HCT116 (cell line): Measurements from ENCODE around the gene PELI3. TPM values are rescaled to one million over a fixed set of nuclear protein-coding genes. Genes with fewer than 3 reads are reported as not detected.

Experiments used
- ATAC-seq: fragments of 200-7000 bp; cut with Tn5 transposase; 2 replicates; pipeline ENCODE4 v1.9.1; 2020; ENCODE audit warnings: mild to moderate bottlenecking, moderate library complexity
- BruUV-seq: library from RNA; stranded (reverse); fragments of 400-500 nt; replicated peaks from 2 replicates; lab custom pipeline; 2021; lab: Mats Ljungman, UMichigan
- CTCF ChIA-PET: fragments of 300-600 bp; sonication (Branson Sonifier 250); formaldehyde crosslinking; loops from one replicate; lab custom pipeline; 2021; ENCODE audit warnings: antibody characterized with exemption; lab: Charles Lee
- POLR2A ChIA-PET: fragments of 300-600, 350-600 bp; sonication (Branson Sonifier 250); formaldehyde crosslinking; loops from one replicate; lab custom pipeline; 2021; ENCODE audit warnings: antibody characterized with exemption; lab: Charles Lee
- RAD21 ChIA-PET, 2 experiments: fragments of 300-600 bp; sonication (Branson Sonifier 250); formaldehyde crosslinking; loops; one replicate each; lab custom pipeline; 2023; ENCODE audit warnings: low total read pairs in 2 of 2; ENCODE audit not compliant: uncharacterized antibody in 2 of 2, unreplicated experiment in 2 of 2, low non-redundant PET in 1 of 2; lab: Charles Lee
- DNase-seq: peaks from one replicate; pipeline ENCODE4 v3.0.0-alpha.2; 2010; ENCODE audit warnings: low read depth, low spot score
- H2AFZ ChIP-seq: fragments of 200-600 bp; shearing (Covaris generic), sonication (generic); 2 replicates; pipeline ENCODE4 v1.6.1; 2017; ENCODE audit warnings: low read depth, mixed run types, mixed read lengths, antibody characterized with exemption, low read length; ENCODE audit not compliant: poor library complexity, severe bottlenecking
- H3K27ac ChIP-seq: 2 replicates; pipeline ENCODE4 v1.5.1; 2012; ENCODE audit warnings: low read depth, low read length
- H3K27me3 ChIP-seq: fragments of 200-600 bp; sonication (generic); 2 replicates; pipeline ENCODE4 v1.6.1; 2016; ENCODE audit warnings: mixed run types, low read length, mixed read lengths; ENCODE audit not compliant: insufficient read depth
- H3K36me3 ChIP-seq, 2 experiments: fragments of 200-500 bp in 1 of 2; fragments of 200-600 bp in 1 of 2; sonication (Bioruptor generic) in 1 of 2; sonication (generic) in 1 of 2; 2 replicates each; pipeline versions ENCODE4 v1.5.1 to v1.6.1; 2014 to 2016; ENCODE audit warnings: low read length in 2 of 2, inconsistent platforms in 1 of 2, mixed read lengths in 1 of 2, mixed run types in 1 of 2; ENCODE audit not compliant: insufficient read depth in 2 of 2, control insufficient read depth in 1 of 2
- H3K4me1 ChIP-seq, 2 experiments: fragments of 200-600 bp in 1 of 2; sonication (generic) in 1 of 2; 2 replicates each; pipeline versions ENCODE4 v1.5.1 to v1.6.1; 2012 to 2017; ENCODE audit warnings: low read length in 2 of 2, inconsistent platforms in 1 of 2, mild to moderate bottlenecking in 1 of 2, mixed read lengths in 1 of 2, mixed run types in 1 of 2, moderate library complexity in 1 of 2; ENCODE audit not compliant: insufficient read depth in 2 of 2, control insufficient read depth in 1 of 2
- H3K4me2 ChIP-seq: fragments of 200-600 bp; sonication (generic); 2 replicates; pipeline ENCODE4 v1.6.1; 2017; ENCODE audit warnings: mixed run types, low read length, mixed read lengths
- H3K4me3 ChIP-seq, 2 experiments: fragments of 200-600 bp in 1 of 2; sonication (generic) in 1 of 2; replicated peaks in 1 of 2; 2 replicates each; pipeline ENCODE4 v1.5.1; 2011 to 2016; ENCODE audit warnings: low read length in 2 of 2, control low read depth in 1 of 2, low read depth in 1 of 2, mild to moderate bottlenecking in 1 of 2, mixed read lengths in 1 of 2, mixed run types in 1 of 2
- H3K79me2 ChIP-seq: fragments of 200-600 bp; sonication (generic); 2 replicates; pipeline ENCODE4 v1.6.1; 2017; ENCODE audit warnings: mild to moderate bottlenecking, mixed run types, low read length, moderate library complexity, mixed read lengths; ENCODE audit not compliant: insufficient read depth
- H3K9ac ChIP-seq: fragments of 200-600 bp; sonication (generic); 2 replicates; pipeline ENCODE4 v1.6.1; 2016; ENCODE audit warnings: low read length, mixed read lengths
- H3K9me2 ChIP-seq: fragments of 200-600 bp; sonication (generic), shearing (Covaris generic); 2 replicates; pipeline ENCODE4 v1.6.1; 2017; ENCODE audit warnings: mixed run types, mild to moderate bottlenecking, moderate library complexity; ENCODE audit not compliant: insufficient read depth
- H3K9me3 ChIP-seq, 2 experiments: fragments of 200-500 bp in 1 of 2; fragments of 200-600 bp in 1 of 2; sonication (Bioruptor generic) in 1 of 2; sonication (generic) in 1 of 2; 2 replicates each; pipeline ENCODE4 v1.6.1; 2014 to 2017; ENCODE audit warnings: low read length in 2 of 2, mixed read lengths in 2 of 2, inconsistent platforms in 1 of 2, low read depth in 1 of 2, mild to moderate bottlenecking in 1 of 2, mixed run types in 1 of 2, moderate library complexity in 1 of 2; ENCODE audit not compliant: control insufficient read depth in 1 of 2, insufficient read depth in 1 of 2
- H4K20me1 ChIP-seq: fragments of 200-600 bp; sonication (generic), shearing (Covaris generic); 2 replicates; pipeline ENCODE4 v1.6.1; 2017; ENCODE audit warnings: mixed run types, mild to moderate bottlenecking, moderate library complexity; ENCODE audit not compliant: insufficient read depth
- CBX3 ChIP-seq: IDR thresholded peaks from 2 replicates; pipeline ENCODE4 v1.6.1; 2012; ENCODE audit warnings: low read depth
- CEBPB ChIP-seq: IDR thresholded peaks from 2 replicates; pipeline ENCODE4 v1.6.1; 2012; ENCODE audit warnings: low read depth
- CTCF ChIP-seq, 3 experiments: fragments of 200-600 bp in 1 of 3; sonication (generic) in 1 of 3; IDR thresholded peaks in 2 of 3; conservative IDR thresholded peaks in 1 of 3; 2 replicates each; pipeline ENCODE4 v1.5.1; 2012 to 2017; ENCODE audit warnings: low read depth in 2 of 3, low read length in 2 of 3, antibody characterized with exemption in 1 of 3, borderline replicate concordance in 1 of 3, control low read depth in 1 of 3, mild to moderate bottlenecking in 1 of 3, mixed read lengths in 1 of 3, mixed run types in 1 of 3, moderate library complexity in 1 of 3; ENCODE audit not compliant: insufficient read depth in 1 of 3
- EZH2 ChIP-seq: fragments of 200-600 bp; sonication (generic); IDR thresholded peaks from 2 replicates; pipeline ENCODE4 v1.6.1; 2017; ENCODE audit warnings: antibody characterized with exemption, mixed run types
- POLR2AphosphoS5 ChIP-seq: IDR thresholded peaks from 2 replicates; pipeline ENCODE4 v1.6.1; 2011; ENCODE audit warnings: mild to moderate bottlenecking, low read depth, low read length, moderate library complexity
- RAD21 ChIP-seq: IDR thresholded peaks from 2 replicates; pipeline ENCODE4 v1.6.1; 2012; ENCODE audit warnings: low read depth, mild to moderate bottlenecking
- SP1 ChIP-seq: IDR thresholded peaks from 2 replicates; pipeline ENCODE4 v1.6.1; 2012; ENCODE audit warnings: low read depth
- ZBTB33 ChIP-seq: IDR thresholded peaks from 2 replicates; pipeline ENCODE4 v1.6.1; 2011; ENCODE audit warnings: mild to moderate bottlenecking, low read length, moderate library complexity; ENCODE audit not compliant: insufficient replicate concordance; ENCODE audit errors: extremely low read depth
- intact Hi-C: fragments of 100-400 bp; cut with micrococcal nuclease; formaldehyde crosslinking; loops from 2 replicates; pipeline ENCODE4 v1.10.0; 2022
- total RNA-seq: library from RNA; stranded (reverse); gene quantifications from one replicate; pipeline ENCODE4 v1.2.1, GENCODE V29; 2021; ENCODE audit not compliant: unreplicated experiment

PELI3 gene
- total RNA-seq, 1 experiment from 2014 or later = 12.8 TPM

- Histone ChIP-seq H4K20me1 (no peaks in the 10 kb centered on the region), H3K9me2 (no peaks in the 10 kb centered on the region), H3K79me2 (no peaks in the 10 kb centered on the region), H3K27me3 (no peaks in the 10 kb centered on the region), H2AFZ (no peak overlapping the region), H3K9ac (no peak overlapping the region), H3K9me3 (no peaks in the 10 kb centered on the region), H3K36me3 (peaks cover 9 to 10% of the 10 kb centered on the region in 2 experiments; a peak in 3 of 4 replicates), H3K4me1 (no peaks in the 10 kb centered on the region), H3K4me3 (no peak overlapping the region), H3K27ac (no peak overlapping the region), H3K4me2 (no peak overlapping the region)
- TF ChIP-seq CTCF (IDR thresholded peaks at IDR 0.05 in 2 of 3, conservative IDR thresholded peaks at IDR 0.05 in 1 of 3; ENCODE audit: borderline replicate concordance in 1 of 3, insufficient read depth in 1 of 3, low read depth in 2 of 3, low read length in 2 of 3) (no peak), EZH2 (no peak), ZBTB33 (no peak), CBX3 (no peak), RAD21 (no peak), POLR2AphosphoS5 (no peak), CEBPB (no peak), SP1 (no peak)
- ChIA-PET RAD21 (no interaction called here), CTCF (no interaction called here), POLR2A (no interaction called here)
- ATAC-seq = no peak
- intact Hi-C loops = no loop called here
- BruUV-seq = no TSS peak
- no peak for DNase-seq
Measured at GRCh38 chr11:66524304-66525040, 57.8 kb downstream of the PELI3 start.

Other genes starting within 250 kb of the PELI3 start
- gene KLC2, start 209.2 kb upstream of the PELI3 start, total RNA-seq = 58.5 TPM
- gene RAB1B, start 198.3 kb upstream of the PELI3 start, total RNA-seq = 148 TPM
- 1.3 TPM for gene CNIH2, start 188.7 kb upstream of the PELI3 start, total RNA-seq
- gene YIF1A, start 177.8 kb upstream of the PELI3 start, total RNA-seq = 54.7 TPM
- 5.9 TPM for gene TMEM151A, start 175.0 kb upstream of the PELI3 start, total RNA-seq
- gene CD248, start 149.9 kb upstream of the PELI3 start, total RNA-seq = 0.32 TPM
- gene RIN1, start 130.5 kb upstream of the PELI3 start, total RNA-seq = 38.7 TPM
- gene BRMS1, start 121.8 kb upstream of the PELI3 start, total RNA-seq = 42.1 TPM
- 6.7 TPM for gene B4GAT1, start 119.3 kb upstream of the PELI3 start, total RNA-seq
- gene SLC29A2, start 95.1 kb upstream of the PELI3 start, total RNA-seq = 39.7 TPM
- gene NPAS4, start 45.9 kb upstream of the PELI3 start, total RNA-seq = not detected
- gene MRPL11, start 28.1 kb upstream of the PELI3 start, total RNA-seq = 126 TPM
- gene DPP3, start 13.5 kb downstream of the PELI3 start, total RNA-seq = 55.6 TPM
- gene BBS1, start 43.7 kb downstream of the PELI3 start, total RNA-seq = 29.8 TPM
- gene ZDHHC24, start 79.1 kb downstream of the PELI3 start, total RNA-seq = 10.5 TPM
- gene ACTN3, start 80.0 kb downstream of the PELI3 start, total RNA-seq = not detected
- 0.34 TPM for gene CTSF, start 101.7 kb downstream of the PELI3 start, total RNA-seq
- 0.39 TPM for gene CCDC87, start 126.2 kb downstream of the PELI3 start, total RNA-seq
- gene CCS, start 126.3 kb downstream of the PELI3 start, total RNA-seq = 40.6 TPM
- gene RBM14, start 149.7 kb downstream of the PELI3 start, total RNA-seq = 95.3 TPM
- gene RBM4, start 171.8 kb downstream of the PELI3 start, total RNA-seq = 94.4 TPM
- 18.1 TPM for gene RBM4B, start 211.0 kb downstream of the PELI3 start, total RNA-seq